Prostate gland (tissue), 2 donors: ENCODE measurements around the gene PSD2.

Experiments used
- CTCF ChIP-seq, 4 experiments: fragments of 200-600 bp in 2 of 4; fragments of 450-650 bp in 2 of 4; sonication (generic) in 2 of 4; IDR thresholded peaks; 1 replicate in 3 of 4; 2 replicates in 1 of 4; pipeline ENCODE4 v1.5.1; 2016 to 2019; ENCODE audit warnings: antibody characterized with exemption in 4 of 4, mild to moderate bottlenecking in 2 of 4, moderate library complexity in 2 of 4
- POLR2A ChIP-seq: fragments of 450-650 bp; IDR thresholded peaks from one replicate; pipeline ENCODE4 v1.6.1; 2016; ENCODE audit warnings: antibody characterized with exemption, mild to moderate bottlenecking
- POLR2AphosphoS5 ChIP-seq: sonication (generic); formaldehyde crosslinking; IDR thresholded peaks from one replicate; pipeline ENCODE4 v1.6.1; 2017; ENCODE audit warnings: antibody characterized with exemption

DNA sequence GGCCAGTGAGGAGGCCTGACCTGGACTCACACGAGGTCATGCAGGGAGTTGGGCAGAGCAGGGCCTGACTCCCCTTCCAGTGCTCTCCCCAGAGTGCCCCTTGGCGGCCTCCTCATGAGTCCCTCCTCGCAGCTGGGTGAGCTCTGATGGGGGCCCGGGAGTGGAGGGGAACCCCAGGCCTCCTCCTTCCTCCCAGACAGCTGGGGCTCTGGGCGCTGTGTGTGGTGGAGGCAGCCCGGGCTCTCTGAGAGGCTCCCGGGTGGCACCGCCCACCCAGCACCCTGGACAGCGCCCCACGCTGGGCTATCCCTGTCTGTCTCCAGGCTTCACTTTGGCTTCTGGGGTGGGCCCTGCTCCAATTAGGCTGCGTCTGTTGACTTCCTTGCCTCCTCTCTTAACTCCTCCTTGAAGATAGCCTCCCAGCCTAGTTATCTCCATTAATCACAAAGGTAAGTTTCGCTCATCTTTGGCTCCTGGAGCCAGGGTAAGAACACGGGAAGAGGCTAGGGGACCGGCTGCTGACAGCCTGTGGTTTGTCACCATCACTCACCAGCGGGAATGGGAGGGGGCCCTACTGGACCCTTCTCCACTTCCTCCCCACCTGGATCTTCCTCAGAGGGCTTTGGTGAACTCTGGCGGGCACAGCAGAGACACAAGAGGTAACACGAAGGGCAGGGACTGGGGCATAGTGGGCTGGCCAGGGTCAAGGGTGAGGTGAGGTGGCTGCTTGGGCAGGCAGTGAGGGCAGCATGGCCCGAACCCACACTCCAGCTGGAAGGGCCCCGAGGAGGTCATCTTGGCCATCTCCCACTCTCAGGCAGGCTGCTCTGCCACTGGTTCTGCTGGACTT, 13.1 kb downstream of the PSD2 start:
- TF ChIP-seq CTCF (IDR thresholded peaks at IDR 0.05) (no peak), POLR2A (no peak), POLR2AphosphoS5 (no peak)
